Prostate gland (tissue), 2 donors: ENCODE results near the gene CAPN5. TPM values are rescaled to one million over a fixed set of nuclear protein-coding genes. Genes with fewer than 3 reads are reported as not detected.

Experiments
- DNase-seq: peaks from one replicate; pipeline ENCODE4 v3.0.0-alpha.2; 2019; ENCODE audit warnings: low spot score
- H3K27ac ChIP-seq, 2 donors: fragments of 200-600 bp; sonication (generic); 2 replicates each; pipeline ENCODE4 v1.5.1; 2017 to 2019
- H3K27me3 ChIP-seq: fragments of 200-600 bp; sonication (generic); replicated peaks from 2 replicates; pipeline ENCODE4 v1.5.1; 2019; ENCODE audit not compliant: insufficient read depth
- H3K36me3 ChIP-seq, 2 donors: fragments of 200-600 bp; sonication (generic); 1 replicate in 1 of 2; 2 replicates in 1 of 2; pipeline versions ENCODE4 v1.5.1 to v1.8.1; 2017 to 2019
- H3K4me1 ChIP-seq: fragments of 200-600 bp; sonication (generic); replicated peaks from 2 replicates; pipeline ENCODE4 v1.5.1; 2019
- H3K4me3 ChIP-seq, 2 donors: fragments of 200-600 bp; sonication (generic); 2 replicates each; pipeline ENCODE4 v1.5.1; 2017 to 2019
- H3K9me3 ChIP-seq: fragments of 200-600 bp; sonication (generic); 2 replicates; pipeline ENCODE4 v1.5.1; 2017
- CTCF ChIP-seq, 4 experiments: fragments of 200-600 bp in 2 of 4; fragments of 450-650 bp in 2 of 4; sonication (generic) in 2 of 4; IDR thresholded peaks; 1 replicate in 3 of 4; 2 replicates in 1 of 4; pipeline ENCODE4 v1.5.1; 2016 to 2019; ENCODE audit warnings: antibody characterized with exemption in 4 of 4, mild to moderate bottlenecking in 2 of 4, moderate library complexity in 2 of 4
- POLR2A ChIP-seq: fragments of 450-650 bp; IDR thresholded peaks from one replicate; pipeline ENCODE4 v1.6.1; 2016; ENCODE audit warnings: antibody characterized with exemption, mild to moderate bottlenecking
- POLR2AphosphoS5 ChIP-seq: sonication (generic); formaldehyde crosslinking; IDR thresholded peaks from one replicate; pipeline ENCODE4 v1.6.1; 2017; ENCODE audit warnings: antibody characterized with exemption
- WGBS: methylation state at CpG from one replicate; pipeline ENCODE4 v1.1.5; 2018; 5-methylcytosine and 5-hydroxymethylcytosine counted together
- intact Hi-C: fragments of 100-400 bp; cut with DNase I; formaldehyde crosslinking; loops from one replicate; pipeline ENCODE4 v1.14.2; 2022
- total RNA-seq, 2 donors: library from RNA; depleted of rRNA; stranded (reverse); fragments of >200 nt; gene quantifications; one replicate each; pipeline ENCODE4 v1.1.0, GENCODE V29; 2016

The CAPN5 gene
- total RNA-seq, 2 donors from 2014 or later, result 28.6 to 83.5 TPM

- TF ChIP-seq CTCF (IDR thresholded peaks at IDR 0.05) (no peak), POLR2AphosphoS5 (no peak), POLR2A (no peak)
- 89% methylated on average over 8 of the region's 8 CpGs for WGBS
- intact Hi-C loops, result no loop called here
- no peak overlapping the region for H3K27ac ChIP-seq
- no peak overlapping the region for H3K4me3 ChIP-seq
- no peaks in the 10 kb centered on the region for H3K27me3 ChIP-seq
- H3K4me1 ChIP-seq, result no peaks in the 10 kb centered on the region
- DNase-seq, result no peak
- H3K36me3 ChIP-seq, result peaks cover 0 to 6% of the 10 kb centered on the region in 2 donors
- H3K9me3 ChIP-seq, result no peaks in the 10 kb centered on the region
These were observed 55.3 kb downstream of the CAPN5 start for GRCh38 chr11:77121876-77122575.

- TF ChIP-seq POLR2AphosphoS5 (no peak), CTCF (IDR thresholded peaks at IDR 0.05) (no peak), POLR2A (no peak)
- intact Hi-C loops, result no loop called here
- no peak for DNase-seq
- H3K27ac ChIP-seq, result no peak overlapping the region
- H3K27me3 ChIP-seq, result no peaks in the 10 kb centered on the region
- no peaks in the 10 kb centered on the region for H3K4me1 ChIP-seq
- H3K4me3 ChIP-seq, result no peak overlapping the region
- peaks cover 0 to 6% of the 10 kb centered on the region in 2 donors for H3K36me3 ChIP-seq
- whole genome bisulfite sequencing, result 89% methylated on average over 6 of the region's 7 CpGs
- H3K9me3 ChIP-seq, result no peaks in the 10 kb centered on the region
These were observed 55.9 kb downstream of the CAPN5 start for GRCh38 chr11:77122576-77123212.

- H3K4me1 ChIP-seq, result no peaks in the 10 kb centered on the region
- intact Hi-C loops, result no loop called here
- H3K4me3 ChIP-seq, result no peak overlapping the region
- no peak for DNase-seq
- H3K27ac ChIP-seq, result no peak overlapping the region
- TF ChIP-seq POLR2A (no peak), POLR2AphosphoS5 (no peak), CTCF (IDR thresholded peaks at IDR 0.05) (no peak)
- 87% methylated on average over 8 of the region's 8 CpGs for WGBS
- H3K36me3 ChIP-seq, result peaks cover 0 to 6% of the 10 kb centered on the region in 2 donors
- H3K9me3 ChIP-seq, result no peaks in the 10 kb centered on the region
- H3K27me3 ChIP-seq, result no peaks in the 10 kb centered on the region
These were observed 56.8 kb downstream of the CAPN5 start for GRCh38 chr11:77123591-77123990.

DNA sequence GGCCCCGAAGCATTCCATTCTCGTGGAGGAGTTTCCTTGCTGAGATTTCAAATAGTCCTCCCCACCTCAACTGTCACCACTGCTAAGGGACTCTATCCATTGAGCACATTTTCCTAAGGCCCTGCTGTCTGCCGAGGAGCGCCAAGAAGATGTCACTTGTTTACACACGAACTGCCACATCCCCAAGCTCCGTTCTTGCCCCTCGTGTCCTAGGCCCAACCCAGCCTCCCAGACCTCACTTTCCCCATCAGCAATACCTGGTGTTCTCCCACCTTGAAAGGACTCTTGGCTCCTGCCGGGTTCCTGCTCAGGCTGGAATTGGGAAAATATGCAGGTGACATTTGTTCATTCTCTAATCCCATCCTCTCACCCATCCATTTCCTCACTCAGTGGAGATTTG lies 57.3 kb downstream of the CAPN5 start:
- Histone ChIP-seq H3K9me3 (no peaks in the 10 kb centered on the region), H3K4me3 (no peak overlapping the region), H3K4me1 (no peaks in the 10 kb centered on the region), H3K27ac (no peak overlapping the region), H3K27me3 (no peaks in the 10 kb centered on the region), H3K36me3 (peaks cover 0 to 6% of the 10 kb centered on the region in 2 donors)
- 84% methylated on average over 8 of the region's 8 CpGs for WGBS
- TF ChIP-seq POLR2AphosphoS5 (no peak), POLR2A (no peak), CTCF (IDR thresholded peaks at IDR 0.05) (no peak)
- intact Hi-C loops, result no loop called here
- no peak for DNase-seq

GRCh38 chr11:77124488-77124887 lies 57.7 kb downstream of the CAPN5 start:
- intact Hi-C loops, result no loop called here
- H3K27ac ChIP-seq, result no peak overlapping the region
- H3K9me3 ChIP-seq, result no peaks in the 10 kb centered on the region
- H3K27me3 ChIP-seq, result no peaks in the 10 kb centered on the region
- peaks cover 0 to 6% of the 10 kb centered on the region in 2 donors for H3K36me3 ChIP-seq
- no peak overlapping the region for H3K4me3 ChIP-seq
- DNase-seq, result no peak
- WGBS, result 91% methylated on average over 6 of the region's 6 CpGs
- TF ChIP-seq POLR2A (no peak), CTCF (IDR thresholded peaks at IDR 0.05) (no peak), POLR2AphosphoS5 (no peak)
- H3K4me1 ChIP-seq, result no peaks in the 10 kb centered on the region
